Choroid plexus epithelial cell (primary cell): Measurements from ENCODE around the gene MC5R.

ENCODE experiments used
- DNase-seq: peaks from one replicate; pipeline ENCODE4 v3.0.0-alpha.2; 2010; ENCODE audit warnings: low read depth
- H3K4me3 ChIP-seq: 2 replicates; pipeline ENCODE4 v1.5.1; 2011; ENCODE audit warnings: low read depth, mild to moderate bottlenecking, control low read depth, low read length, moderate library complexity
- TF ChIP-seq, protein P1 (sequence below): conservative IDR thresholded peaks from 2 replicates; pipeline ENCODE4 v1.5.1; 2011; ENCODE audit warnings: low read depth, mild to moderate bottlenecking, control low read depth, inconsistent platforms, low read length, moderate library complexity

MC5R gene

GRCh38 chr18:13874558-13874957, 50.6 kb downstream of the MC5R start:
- TF ChIP-seq, protein P1, sequence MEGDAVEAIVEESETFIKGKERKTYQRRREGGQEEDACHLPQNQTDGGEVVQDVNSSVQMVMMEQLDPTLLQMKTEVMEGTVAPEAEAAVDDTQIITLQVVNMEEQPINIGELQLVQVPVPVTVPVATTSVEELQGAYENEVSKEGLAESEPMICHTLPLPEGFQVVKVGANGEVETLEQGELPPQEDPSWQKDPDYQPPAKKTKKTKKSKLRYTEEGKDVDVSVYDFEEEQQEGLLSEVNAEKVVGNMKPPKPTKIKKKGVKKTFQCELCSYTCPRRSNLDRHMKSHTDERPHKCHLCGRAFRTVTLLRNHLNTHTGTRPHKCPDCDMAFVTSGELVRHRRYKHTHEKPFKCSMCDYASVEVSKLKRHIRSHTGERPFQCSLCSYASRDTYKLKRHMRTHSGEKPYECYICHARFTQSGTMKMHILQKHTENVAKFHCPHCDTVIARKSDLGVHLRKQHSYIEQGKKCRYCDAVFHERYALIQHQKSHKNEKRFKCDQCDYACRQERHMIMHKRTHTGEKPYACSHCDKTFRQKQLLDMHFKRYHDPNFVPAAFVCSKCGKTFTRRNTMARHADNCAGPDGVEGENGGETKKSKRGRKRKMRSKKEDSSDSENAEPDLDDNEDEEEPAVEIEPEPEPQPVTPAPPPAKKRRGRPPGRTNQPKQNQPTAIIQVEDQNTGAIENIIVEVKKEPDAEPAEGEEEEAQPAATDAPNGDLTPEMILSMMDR = no peak
- no peak overlapping the region for H3K4me3 ChIP-seq
- no peak for DNase-seq
